ENCODE measurements around the gene KBTBD4.

- TF ChIP-seq, protein P1, sequence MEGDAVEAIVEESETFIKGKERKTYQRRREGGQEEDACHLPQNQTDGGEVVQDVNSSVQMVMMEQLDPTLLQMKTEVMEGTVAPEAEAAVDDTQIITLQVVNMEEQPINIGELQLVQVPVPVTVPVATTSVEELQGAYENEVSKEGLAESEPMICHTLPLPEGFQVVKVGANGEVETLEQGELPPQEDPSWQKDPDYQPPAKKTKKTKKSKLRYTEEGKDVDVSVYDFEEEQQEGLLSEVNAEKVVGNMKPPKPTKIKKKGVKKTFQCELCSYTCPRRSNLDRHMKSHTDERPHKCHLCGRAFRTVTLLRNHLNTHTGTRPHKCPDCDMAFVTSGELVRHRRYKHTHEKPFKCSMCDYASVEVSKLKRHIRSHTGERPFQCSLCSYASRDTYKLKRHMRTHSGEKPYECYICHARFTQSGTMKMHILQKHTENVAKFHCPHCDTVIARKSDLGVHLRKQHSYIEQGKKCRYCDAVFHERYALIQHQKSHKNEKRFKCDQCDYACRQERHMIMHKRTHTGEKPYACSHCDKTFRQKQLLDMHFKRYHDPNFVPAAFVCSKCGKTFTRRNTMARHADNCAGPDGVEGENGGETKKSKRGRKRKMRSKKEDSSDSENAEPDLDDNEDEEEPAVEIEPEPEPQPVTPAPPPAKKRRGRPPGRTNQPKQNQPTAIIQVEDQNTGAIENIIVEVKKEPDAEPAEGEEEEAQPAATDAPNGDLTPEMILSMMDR (IDR thresholded peaks at IDR 0.05), result no peak
- no peak for TF ChIP-seq EZH2 (IDR thresholded peaks at IDR 0.05; ENCODE audit: borderline replicate concordance, insufficient read depth, low read depth, low read length, poor library complexity, severe bottlenecking)
Observed at GRCh38 chr11:47615249-47615648, 36.5 kb upstream of the KBTBD4 start.

Data from B cell (primary cell).